Measurements from ENCODE around the gene MLLT10.

Gene MLLT10

DNA sequence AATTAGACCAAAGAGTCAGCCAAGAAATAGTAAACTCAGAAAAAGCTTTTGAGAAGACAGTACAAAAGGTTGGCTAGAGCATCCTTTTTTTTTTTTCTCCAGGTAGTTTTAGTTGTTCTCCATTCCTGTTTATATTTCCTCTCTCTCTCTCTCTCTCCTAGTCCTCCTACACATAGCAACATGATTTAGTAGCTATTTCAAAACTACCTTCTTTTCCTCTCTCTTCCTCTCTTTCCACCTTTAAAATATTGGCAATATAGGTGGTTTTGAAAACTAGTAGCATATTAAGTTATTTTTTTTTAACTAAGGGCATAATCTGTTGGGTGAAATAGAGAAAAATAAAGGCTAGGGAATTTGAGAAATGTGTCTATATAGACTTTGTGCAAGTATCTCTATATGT lies 13.5 kb upstream of the MLLT10 start:
- no peaks in the 10 kb centered on the region for H3K36me3 ChIP-seq (ENCODE audit: insufficient read depth, low read depth, low read length)
- H3K9ac ChIP-seq (ENCODE audit: low read depth, low read length): no peak overlapping the region
- H3K9me3 ChIP-seq (ENCODE audit: insufficient read depth, low read depth, low read length): no peaks in the 10 kb centered on the region
- peak overlapping the region; percentile 91; the same call in 1 of the 2 replicates for H3K4me3 ChIP-seq (ENCODE audit: low read length)
- peaks cover 38% of the 10 kb centered on the region; the same call in 1 of the 2 replicates for H3K27me3 ChIP-seq (ENCODE audit: insufficient read depth, low read length)
- peaks cover 52% of the 10 kb centered on the region for H3K4me1 ChIP-seq (ENCODE audit: insufficient read depth, low read length)
- no peak overlapping the region for H3K27ac ChIP-seq (ENCODE audit: low read length)

DNA sequence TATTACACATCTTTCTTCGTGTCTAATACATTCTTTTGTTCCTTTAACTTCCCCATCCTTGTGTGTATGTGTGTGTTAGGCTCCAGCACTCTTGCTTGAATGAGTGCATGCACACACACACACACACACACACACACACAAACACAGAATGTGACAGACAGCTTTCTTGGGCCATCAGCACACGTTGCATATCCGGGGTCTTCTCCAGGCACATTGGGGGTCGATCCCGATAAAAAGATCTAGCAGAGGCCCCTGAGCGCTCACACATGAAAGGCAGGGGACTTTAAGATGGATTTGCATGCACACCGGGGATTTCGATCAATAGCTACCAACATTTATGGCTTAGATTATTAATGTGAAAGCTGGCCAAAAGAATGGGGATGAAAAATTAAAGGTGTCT lies 13.1 kb upstream of the MLLT10 start:
- Histone ChIP-seq H3K27me3 (ENCODE audit: insufficient read depth, low read length) (peaks cover 35% of the 10 kb centered on the region; the same call in 1 of the 2 replicates), H3K4me1 (ENCODE audit: insufficient read depth, low read length) (peaks cover 49% of the 10 kb centered on the region)

DNA sequence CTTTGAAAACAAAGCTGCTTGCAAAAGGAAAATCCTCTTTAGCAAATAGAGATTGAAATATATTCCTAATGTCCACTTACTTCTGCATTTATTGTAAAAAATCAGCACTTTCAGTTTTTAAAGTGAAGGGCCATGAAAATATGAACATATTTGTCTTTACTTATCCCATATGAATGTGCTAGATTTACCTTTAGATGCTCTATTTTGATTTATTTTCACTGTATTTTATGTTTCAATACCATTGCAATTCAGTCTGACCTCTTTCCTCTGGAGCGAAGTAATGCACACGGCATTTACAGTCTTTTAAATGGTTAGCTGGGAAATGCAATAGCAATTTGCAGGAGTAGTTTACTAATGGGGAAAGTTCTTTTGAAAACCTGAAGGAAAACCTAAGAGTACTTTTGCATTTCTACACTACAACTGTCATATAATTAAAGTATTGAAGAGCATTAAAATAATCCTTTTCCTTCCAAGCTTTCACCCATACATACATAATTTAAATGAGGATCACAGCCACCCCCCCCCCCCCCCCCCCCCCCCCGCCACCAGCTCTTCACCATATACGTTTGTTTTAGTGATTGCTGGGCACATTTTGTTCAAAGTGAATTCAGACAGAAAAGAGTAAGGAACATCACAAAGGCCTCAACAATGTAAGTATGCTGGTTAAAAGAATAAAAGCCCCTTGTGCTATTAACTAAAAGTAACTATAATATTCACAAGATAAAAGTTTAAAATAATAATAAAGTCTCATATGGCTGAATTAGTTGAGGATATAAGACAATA lies 12.1 kb upstream of the MLLT10 start:
- peaks cover 49% of the 10 kb centered on the region for H3K4me1 ChIP-seq (ENCODE audit: insufficient read depth, low read length)
- H3K9ac ChIP-seq (ENCODE audit: low read depth, low read length): no peak overlapping the region; the same call in 1 of the 2 replicates
- H3K27me3 ChIP-seq (ENCODE audit: insufficient read depth, low read length): peaks cover 35% of the 10 kb centered on the region; the same call in 1 of the 2 replicates
- H3K36me3 ChIP-seq (ENCODE audit: insufficient read depth, low read depth, low read length): no peaks in the 10 kb centered on the region
- peak overlapping the region; percentile 24 for H3K4me3 ChIP-seq (ENCODE audit: low read length)
- H3K27ac ChIP-seq (ENCODE audit: low read length): no peak overlapping the region
- H3K9me3 ChIP-seq (ENCODE audit: insufficient read depth, low read depth, low read length): no peaks in the 10 kb centered on the region

More for the DNA sequence above, 13.1 kb upstream of the MLLT10 start:
- no peaks in the 10 kb centered on the region for H3K36me3 ChIP-seq (ENCODE audit: insufficient read depth, low read depth, low read length)
- no peaks in the 10 kb centered on the region for H3K9me3 ChIP-seq (ENCODE audit: insufficient read depth, low read depth, low read length)
- no peak overlapping the region for H3K9ac ChIP-seq (ENCODE audit: low read depth, low read length)
- H3K4me3 ChIP-seq (ENCODE audit: low read length): peak overlapping the region; percentile 91; the same call in 1 of the 2 replicates
- no peak overlapping the region for H3K27ac ChIP-seq (ENCODE audit: low read length)

DNA sequence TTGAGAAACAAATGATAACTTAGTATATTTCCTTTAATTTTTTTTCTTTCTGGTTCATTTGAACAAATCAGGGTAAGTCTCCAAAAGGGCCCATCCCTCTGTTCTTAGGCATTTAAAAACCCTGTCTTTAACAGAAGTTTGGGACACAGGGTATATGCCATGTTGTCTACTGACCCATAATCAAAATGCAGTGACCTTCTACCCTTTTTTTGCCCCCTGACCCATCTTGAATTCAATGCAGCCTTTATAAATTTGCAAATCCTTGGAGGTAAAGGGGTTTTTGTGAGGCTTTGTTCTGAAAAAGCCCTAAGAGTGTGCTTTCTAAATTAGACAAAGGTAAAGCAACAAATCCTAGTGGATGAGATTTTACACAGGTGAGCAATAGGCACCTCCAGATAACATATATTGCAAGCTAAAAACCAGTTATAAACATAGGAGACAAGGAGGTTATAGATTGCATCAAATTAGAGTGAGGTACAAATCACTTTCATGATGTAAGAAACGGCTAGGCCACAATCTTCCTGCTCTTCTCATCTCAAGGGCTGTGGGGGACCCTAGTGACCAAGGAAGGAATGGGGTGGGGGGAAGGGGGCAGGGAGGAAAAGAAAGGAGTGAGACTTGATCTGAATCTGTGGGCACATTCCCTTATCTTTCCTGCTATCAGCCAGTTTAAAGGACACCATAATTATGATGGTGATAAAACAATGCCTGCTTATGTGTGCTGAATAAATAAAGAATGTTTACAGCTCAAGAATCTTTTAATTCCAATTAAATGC lies 11.2 kb upstream of the MLLT10 start:
- H3K9me3 ChIP-seq (ENCODE audit: insufficient read depth, low read depth, low read length): no peaks in the 10 kb centered on the region
- no peaks in the 10 kb centered on the region for H3K36me3 ChIP-seq (ENCODE audit: insufficient read depth, low read depth, low read length)
- peaks cover 52% of the 10 kb centered on the region for H3K4me1 ChIP-seq (ENCODE audit: insufficient read depth, low read length)
- H3K27ac ChIP-seq (ENCODE audit: low read length): peak overlapping the region; percentile 54
- H3K4me3 ChIP-seq (ENCODE audit: low read length): peak overlapping the region; percentile 95; the same call in 1 of the 2 replicates
- H3K27me3 ChIP-seq (ENCODE audit: insufficient read depth, low read length): peaks cover 31% of the 10 kb centered on the region; the same call in 1 of the 2 replicates
- H3K9ac ChIP-seq (ENCODE audit: low read depth, low read length): peak overlapping the region; percentile 98; the same call in 1 of the 2 replicates

DNA sequence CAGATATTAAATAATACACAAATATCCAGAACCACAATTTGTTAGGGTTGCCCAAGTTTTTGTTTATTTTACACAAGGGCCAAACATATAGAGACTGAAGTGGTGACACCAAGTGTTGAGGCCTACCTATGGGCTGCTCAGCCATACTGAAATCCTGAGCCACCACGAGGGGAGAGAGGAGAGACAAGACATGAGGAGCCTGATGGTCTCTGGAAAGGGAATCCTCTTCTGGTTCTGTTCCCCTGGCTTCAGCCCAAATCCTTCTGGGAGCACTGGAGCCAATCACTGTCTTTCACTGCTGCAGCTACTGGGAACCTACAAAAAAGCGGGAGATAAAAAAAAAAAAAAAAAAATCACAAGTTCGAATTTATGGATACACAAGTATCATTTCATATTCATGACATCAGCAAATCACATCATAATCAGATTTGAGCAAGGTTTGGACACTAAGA lies 10.4 kb upstream of the MLLT10 start:
- Histone ChIP-seq H3K27me3 (ENCODE audit: insufficient read depth, low read length) (peaks cover 23% of the 10 kb centered on the region; the same call in 1 of the 2 replicates), H3K36me3 (ENCODE audit: insufficient read depth, low read depth, low read length) (no peaks in the 10 kb centered on the region), H3K4me1 (ENCODE audit: insufficient read depth, low read length) (peaks cover 54% of the 10 kb centered on the region), H3K9ac (ENCODE audit: low read depth, low read length) (peak overlapping the region; percentile 98; the same call in 1 of the 2 replicates), H3K9me3 (ENCODE audit: insufficient read depth, low read depth, low read length) (no peaks in the 10 kb centered on the region), H3K4me3 (ENCODE audit: low read length) (peak overlapping the region; percentile 95), H3K27ac (ENCODE audit: low read length) (peak overlapping the region; percentile 54)

DNA sequence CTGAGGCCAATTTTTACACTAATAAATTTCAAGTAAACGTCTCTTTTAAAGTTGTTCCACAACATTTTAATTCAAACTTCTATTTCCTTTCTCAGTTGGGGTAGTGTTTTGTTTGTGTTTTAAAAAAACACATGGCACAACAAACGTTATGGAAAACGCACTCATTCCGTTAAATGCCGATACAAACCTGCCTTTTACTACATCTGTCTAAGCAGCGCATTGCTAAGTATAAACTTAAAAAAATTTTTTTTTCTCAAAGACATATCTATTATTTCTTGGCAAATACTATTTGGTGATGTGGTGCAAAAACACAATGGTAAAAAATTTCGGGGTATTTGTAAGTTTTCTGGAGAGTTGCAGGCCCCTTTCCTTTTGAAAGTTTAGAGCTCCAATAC lies 9.9 kb upstream of the MLLT10 start:
- Histone ChIP-seq H3K36me3 (ENCODE audit: insufficient read depth, low read depth, low read length) (no peaks in the 10 kb centered on the region), H3K9me3 (ENCODE audit: insufficient read depth, low read depth, low read length) (no peaks in the 10 kb centered on the region), H3K27me3 (ENCODE audit: insufficient read depth, low read length) (peaks cover 18% of the 10 kb centered on the region; the same call in 1 of the 2 replicates), H3K4me1 (ENCODE audit: insufficient read depth, low read length) (peaks cover 53% of the 10 kb centered on the region), H3K27ac (ENCODE audit: low read length) (no peak overlapping the region), H3K4me3 (ENCODE audit: low read length) (peak overlapping the region; percentile 95), H3K9ac (ENCODE audit: low read depth, low read length) (peak overlapping the region; percentile 98)

DNA sequence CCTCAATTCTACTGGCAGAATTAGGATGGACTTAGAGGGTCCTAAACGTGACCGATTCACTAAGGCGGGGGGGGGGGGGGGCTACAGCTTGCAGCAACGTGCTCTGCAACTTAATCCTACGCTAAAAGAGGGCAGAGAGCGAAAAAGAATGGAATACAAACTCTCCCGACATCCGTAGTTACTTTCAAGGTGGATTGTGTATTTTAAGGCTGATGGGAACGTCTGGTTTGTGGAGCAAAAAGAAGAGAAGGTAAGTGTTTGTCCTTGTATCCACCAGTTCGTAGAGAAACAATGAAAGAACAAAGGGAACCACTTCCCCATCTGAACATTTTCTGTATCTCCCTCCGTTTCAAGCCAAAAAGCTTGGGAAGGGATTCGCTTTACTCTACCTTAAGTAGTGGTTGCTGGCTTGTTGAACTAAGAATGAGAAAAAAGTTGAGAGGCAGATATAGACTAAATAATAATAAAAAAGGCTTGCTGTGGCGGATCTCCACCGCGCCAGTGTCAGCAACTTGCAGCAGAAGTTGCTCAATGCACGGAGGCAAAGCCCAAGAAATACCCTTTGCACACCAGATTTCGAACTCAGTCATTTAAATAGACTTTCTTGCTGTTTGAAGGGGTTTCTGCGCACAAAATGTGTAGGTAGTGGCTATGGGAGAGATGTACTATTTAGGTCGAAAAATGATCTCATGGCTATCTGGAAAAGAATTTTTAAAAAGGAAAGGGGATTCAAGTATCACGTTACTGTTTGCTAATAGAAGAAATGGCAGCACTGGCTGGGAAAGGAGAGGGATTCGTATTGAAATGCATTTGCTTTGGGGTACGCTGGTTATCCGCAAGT lies 9.3 kb upstream of the MLLT10 start:
- Histone ChIP-seq H3K36me3 (ENCODE audit: insufficient read depth, low read depth, low read length) (no peaks in the 10 kb centered on the region), H3K9me3 (ENCODE audit: insufficient read depth, low read depth, low read length) (no peaks in the 10 kb centered on the region), H3K27me3 (ENCODE audit: insufficient read depth, low read length) (peaks cover 12% of the 10 kb centered on the region; the same call in 1 of the 2 replicates), H3K4me3 (ENCODE audit: low read length) (peak overlapping the region; percentile 95), H3K27ac (ENCODE audit: low read length) (peak overlapping the region; percentile 98), H3K9ac (ENCODE audit: low read depth, low read length) (peak overlapping the region; percentile 98), H3K4me1 (ENCODE audit: insufficient read depth, low read length) (peaks cover 53% of the 10 kb centered on the region)

DNA sequence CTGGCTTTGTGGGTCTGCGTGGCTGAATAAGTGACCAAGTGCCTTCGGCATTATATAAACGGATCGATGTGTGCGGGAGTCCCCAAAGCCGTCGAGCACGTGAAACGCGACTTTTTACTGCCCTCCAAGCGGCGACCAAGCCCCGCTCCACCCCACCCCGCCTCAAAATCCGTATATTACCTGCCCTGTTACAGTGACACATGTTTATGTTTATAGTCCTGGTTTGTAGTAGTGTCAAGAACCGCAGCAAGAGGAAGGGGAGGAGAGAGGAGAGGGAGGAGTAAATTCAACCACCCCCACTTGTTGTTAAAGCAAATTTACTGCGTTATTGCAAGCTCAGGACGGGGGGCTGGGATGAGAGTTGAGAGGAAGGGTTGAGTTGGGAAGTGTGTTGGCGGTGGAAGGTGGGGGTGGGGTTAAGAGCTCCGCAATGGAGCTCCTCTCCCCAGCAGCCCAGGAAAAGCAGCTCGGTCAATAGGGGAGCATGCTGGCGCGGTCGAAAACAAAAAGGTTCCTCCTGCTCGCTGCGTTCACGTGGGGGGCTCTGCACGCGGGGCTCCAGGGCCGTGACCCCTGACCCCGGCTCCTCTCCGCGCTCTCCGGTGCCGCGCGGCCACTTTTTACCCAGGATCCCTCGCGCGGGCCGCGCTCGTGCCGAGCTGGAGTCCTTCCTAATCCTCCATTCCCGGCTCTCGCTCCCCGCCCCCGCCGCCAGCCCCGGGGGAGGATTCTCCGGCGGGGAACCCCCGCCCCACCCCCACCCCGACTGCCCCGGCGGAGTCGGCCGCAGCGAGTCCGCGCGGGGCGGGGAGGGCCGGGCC lies 8.5 kb upstream of the MLLT10 start, which contains the start of gene SKIDA1:
TSS of gene SKIDA1 (minus strand) at position 316 of the 821 bp plus-strand sequence. CDS start 7,860 bp downstream, outside the sequence.
- Histone ChIP-seq H3K27me3 (ENCODE audit: insufficient read depth, low read length) (peaks cover 5% of the 10 kb centered on the region; the same call in 1 of the 2 replicates), H3K36me3 (ENCODE audit: insufficient read depth, low read depth, low read length) (no peaks in the 10 kb centered on the region), H3K4me3 (ENCODE audit: low read length) (peak within 1 kb of the TSS; percentile 95), H3K9ac (ENCODE audit: low read depth, low read length) (peak within 1 kb of the TSS; percentile 98), H3K4me1 (ENCODE audit: insufficient read depth, low read length) (peaks cover 51% of the 10 kb centered on the region), H3K9me3 (ENCODE audit: insufficient read depth, low read depth, low read length) (no peaks in the 10 kb centered on the region), H3K27ac (ENCODE audit: low read length) (peak within 1 kb of the TSS; percentile 99)

DNA sequence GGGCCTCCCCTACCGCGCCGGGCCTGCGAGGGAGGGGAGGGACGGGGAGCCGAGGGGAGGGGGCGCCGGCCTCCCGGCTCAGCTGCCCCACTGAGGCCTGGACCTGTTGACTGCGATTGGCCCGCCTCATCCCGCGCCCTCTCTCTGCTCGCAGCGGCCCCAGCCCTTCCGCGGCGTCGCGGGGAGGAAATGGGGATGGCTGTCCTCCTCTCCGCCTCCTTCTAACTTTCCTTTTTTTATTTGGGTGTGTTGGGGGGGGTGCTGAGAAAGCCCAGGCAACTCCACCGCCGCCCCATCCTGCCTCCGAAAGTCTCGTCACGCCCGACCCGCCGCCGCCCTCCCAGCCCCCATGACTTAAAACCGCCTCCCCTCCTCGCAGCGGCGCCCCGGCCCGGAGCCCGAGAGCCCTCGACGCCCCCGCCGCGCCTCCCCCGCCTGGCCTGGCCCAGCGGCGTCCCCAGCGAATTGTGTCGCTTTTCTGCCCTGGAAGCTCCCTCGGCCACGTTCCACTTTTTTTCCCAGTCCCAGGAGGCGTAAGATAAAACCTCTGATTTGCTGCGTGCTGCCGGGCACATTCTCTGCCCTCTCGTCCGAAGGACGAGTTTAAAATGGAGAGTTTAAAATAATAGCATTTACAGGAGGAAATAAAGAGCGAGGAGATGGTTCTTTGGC lies 7.7 kb upstream of the MLLT10 start:
- H3K4me1 ChIP-seq (ENCODE audit: insufficient read depth, low read length): peaks cover 51% of the 10 kb centered on the region
- peak overlapping the region; percentile 85 for H3K4me3 ChIP-seq (ENCODE audit: low read length)
- H3K9ac ChIP-seq (ENCODE audit: low read depth, low read length): peak overlapping the region; percentile 98
- H3K36me3 ChIP-seq (ENCODE audit: insufficient read depth, low read depth, low read length): no peaks in the 10 kb centered on the region
- no peaks in the 10 kb centered on the region for H3K9me3 ChIP-seq (ENCODE audit: insufficient read depth, low read depth, low read length)
- H3K27me3 ChIP-seq (ENCODE audit: insufficient read depth, low read length): no peaks in the 10 kb centered on the region
- H3K27ac ChIP-seq (ENCODE audit: low read length): peak overlapping the region; percentile 99

All from iPS-20b (cell line).